K562 (cell line): Measurements from ENCODE around the gene SLC34A1. TPM values are rescaled to one million over a fixed set of nuclear protein-coding genes. Genes with fewer than 3 reads are reported as not detected.

ENCODE experiments used
- CCNT2 ChIP-seq: IDR thresholded peaks from 2 replicates; pipeline ENCODE4 v1.6.1; 2011; ENCODE audit warnings: borderline replicate concordance, low read depth, mild to moderate bottlenecking, moderate library complexity, mixed read lengths, low read length; ENCODE audit not compliant: insufficient read length; ENCODE audit errors: extremely low read depth
- DNMT1 ChIP-seq: fragments of 450-650 bp; IDR thresholded peaks from 2 replicates; pipeline ENCODE4 v1.6.1; 2016; ENCODE audit warnings: antibody characterized with exemption, mild to moderate bottlenecking
- HLTF ChIP-seq: fragments of 450-650 bp; IDR thresholded peaks from 2 replicates; pipeline ENCODE4 v1.6.1; 2016
- KLF1 ChIP-seq: fragments of 450-650 bp; IDR thresholded peaks from 2 replicates; pipeline ENCODE4 v1.6.1; 2016; ENCODE audit warnings: missing genetic modification characterization, missing compliant biosample characterization
- MBD2 ChIP-seq: sonication (generic); IDR thresholded peaks from 2 replicates; pipeline ENCODE4 v1.6.1; 2016; ENCODE audit warnings: low read depth, borderline replicate concordance
- NR4A1 ChIP-seq, 2 experiments: fragments of 250-450 bp in 1 of 2; fragments of 450-650 bp in 1 of 2; sonication (Bioruptor Pico) in 1 of 2; IDR thresholded peaks; 2 replicates each; pipeline versions ENCODE4 v1.4.0 to v1.6.1; 2016 to 2020; ENCODE audit warnings: mild to moderate bottlenecking in 2 of 2, missing compliant biosample characterization in 1 of 2, missing genetic modification characterization in 1 of 2, moderate library complexity in 1 of 2
- PHF20 ChIP-seq: fragments of 450-650 bp; IDR thresholded peaks from 2 replicates; pipeline ENCODE4 v1.6.1; 2018; ENCODE audit not compliant: partially characterized antibody
- TARDBP ChIP-seq: fragments of 450-650 bp; IDR thresholded peaks from 2 replicates; pipeline ENCODE4 v1.6.1; 2016
- TCF7 ChIP-seq: sonication (generic); IDR thresholded peaks from 2 replicates; pipeline ENCODE4 v1.6.1; 2016; ENCODE audit warnings: antibody characterized with exemption, borderline replicate concordance
- THRAP3 ChIP-seq: fragments of 450-650 bp; IDR thresholded peaks from 2 replicates; pipeline ENCODE4 v1.6.1; 2016; ENCODE audit warnings: mild to moderate bottlenecking, inconsistent platforms, borderline replicate concordance
- ZFX ChIP-seq: sonication (generic); formaldehyde crosslinking; IDR thresholded peaks from 2 replicates; pipeline ENCODE4 v1.8.0; 2022; ENCODE audit warnings: mild to moderate bottlenecking, missing genetic modification reagents, moderate library complexity
- ZNF445 ChIP-seq: fragments of 250-450 bp; sonication (Bioruptor Pico); IDR thresholded peaks from 2 replicates; pipeline ENCODE4 v1.4.0; 2020; ENCODE audit warnings: low read depth, mild to moderate bottlenecking, moderate library complexity
- ZNF75A ChIP-seq: fragments of 450-650 bp; formaldehyde crosslinking; IDR thresholded peaks from 2 replicates; pipeline ENCODE4 v1.4.0; 2020; ENCODE audit warnings: mild to moderate bottlenecking
- ZNF76 ChIP-seq: fragments of 250-450 bp; sonication (Bioruptor Pico); IDR thresholded peaks from 2 replicates; pipeline ENCODE4 v1.4.0; 2020; ENCODE audit warnings: mild to moderate bottlenecking, moderate library complexity, borderline replicate concordance
- polyA plus RNA-seq, 8 experiments: library from polyadenylated mRNA; depleted of rRNA in 4 of 8; stranded (reverse) in 5 of 8; unstranded in 3 of 8; fragments of >200 nt; fragmentation: Nextera tagmentation in 2 of 8; fragmentation: Illumina TruSeq in 1 of 8; extraction: Ambion mirVana in 2 of 8; extraction: Trizol in 1 of 8; gene quantifications; 2 replicates each; pipeline versions ENCODE4 v1.2.1 to v1.2.3, GENCODE V29; 2011 to 2014; ENCODE audit warnings: inconsistent platforms in 1 of 8, missing spikeins in 1 of 8
- total RNA-seq, 7 experiments: library from RNA; depleted of rRNA in 6 of 7; stranded (reverse); fragments of >200 nt in 6 of 7; fragmentation: Illumina TruSeq in 2 of 7; extraction: Trizol in 2 of 7; gene quantifications; 2 replicates each; pipeline versions ENCODE4 v1.2.1 to v1.2.3, GENCODE V29; 2011 to 2021; ENCODE audit warnings: low replicate concordance in 1 of 7
- TF ChIP-seq, protein P1 (sequence below): fragments of 200-600 bp; sonication (generic); IDR thresholded peaks from one replicate; pipeline ENCODE4 v1.6.1; 2012; ENCODE audit warnings: mild to moderate bottlenecking, low read depth, low read length, inconsistent platforms
- TF ChIP-seq, protein P2 (sequence below): fragments of 200-800 bp; sonication (Bioruptor generic); IDR thresholded peaks from 2 replicates; pipeline ENCODE4 v1.6.1; 2017; ENCODE audit warnings: missing genetic modification characterization, missing compliant biosample characterization

SLC34A1 gene
- total and polyA plus RNA-seq, 9 of the 15 experiments (the other 6 are each of a cell fraction or from before 2014, with no cell fraction given), result not detected

DNA sequence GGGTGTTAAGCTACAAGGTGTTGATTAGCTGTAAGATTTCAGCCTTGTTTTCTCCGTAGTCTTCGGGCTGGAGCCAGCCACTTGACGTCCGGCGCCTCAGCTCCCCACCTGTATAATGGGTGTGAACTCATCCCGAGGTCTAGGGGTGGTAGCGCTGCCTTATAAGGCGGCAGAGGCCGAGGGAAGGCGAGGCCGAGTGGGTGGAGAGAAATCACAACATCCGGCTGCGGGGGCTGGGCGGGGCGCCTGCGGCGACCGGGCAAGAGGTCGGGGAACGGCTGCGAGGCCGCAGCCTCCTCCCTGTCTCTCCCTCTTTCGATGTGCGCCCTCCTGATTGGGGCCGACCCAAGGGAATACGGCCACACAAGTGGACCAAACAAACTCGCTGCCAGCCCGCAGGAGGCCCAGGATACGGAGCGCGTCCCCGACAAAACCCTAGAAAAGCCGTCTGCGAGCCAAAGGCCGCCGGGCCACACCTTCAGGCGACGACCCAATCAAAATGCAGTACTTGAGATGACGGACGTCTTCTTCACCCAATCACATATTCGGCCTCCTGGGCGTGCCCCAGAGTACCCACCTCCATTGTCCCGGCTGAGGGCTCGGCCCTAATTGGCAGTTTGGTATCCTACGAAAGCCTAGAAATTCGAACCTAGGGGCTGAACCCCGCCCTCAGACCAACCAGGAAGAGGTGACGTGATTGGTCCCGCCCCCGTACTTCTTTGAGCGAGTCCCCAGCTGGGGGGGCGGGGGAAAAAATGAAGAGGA lies 41.7 kb downstream of the SLC34A1 start (continued):
- TF ChIP-seq, protein P1, sequence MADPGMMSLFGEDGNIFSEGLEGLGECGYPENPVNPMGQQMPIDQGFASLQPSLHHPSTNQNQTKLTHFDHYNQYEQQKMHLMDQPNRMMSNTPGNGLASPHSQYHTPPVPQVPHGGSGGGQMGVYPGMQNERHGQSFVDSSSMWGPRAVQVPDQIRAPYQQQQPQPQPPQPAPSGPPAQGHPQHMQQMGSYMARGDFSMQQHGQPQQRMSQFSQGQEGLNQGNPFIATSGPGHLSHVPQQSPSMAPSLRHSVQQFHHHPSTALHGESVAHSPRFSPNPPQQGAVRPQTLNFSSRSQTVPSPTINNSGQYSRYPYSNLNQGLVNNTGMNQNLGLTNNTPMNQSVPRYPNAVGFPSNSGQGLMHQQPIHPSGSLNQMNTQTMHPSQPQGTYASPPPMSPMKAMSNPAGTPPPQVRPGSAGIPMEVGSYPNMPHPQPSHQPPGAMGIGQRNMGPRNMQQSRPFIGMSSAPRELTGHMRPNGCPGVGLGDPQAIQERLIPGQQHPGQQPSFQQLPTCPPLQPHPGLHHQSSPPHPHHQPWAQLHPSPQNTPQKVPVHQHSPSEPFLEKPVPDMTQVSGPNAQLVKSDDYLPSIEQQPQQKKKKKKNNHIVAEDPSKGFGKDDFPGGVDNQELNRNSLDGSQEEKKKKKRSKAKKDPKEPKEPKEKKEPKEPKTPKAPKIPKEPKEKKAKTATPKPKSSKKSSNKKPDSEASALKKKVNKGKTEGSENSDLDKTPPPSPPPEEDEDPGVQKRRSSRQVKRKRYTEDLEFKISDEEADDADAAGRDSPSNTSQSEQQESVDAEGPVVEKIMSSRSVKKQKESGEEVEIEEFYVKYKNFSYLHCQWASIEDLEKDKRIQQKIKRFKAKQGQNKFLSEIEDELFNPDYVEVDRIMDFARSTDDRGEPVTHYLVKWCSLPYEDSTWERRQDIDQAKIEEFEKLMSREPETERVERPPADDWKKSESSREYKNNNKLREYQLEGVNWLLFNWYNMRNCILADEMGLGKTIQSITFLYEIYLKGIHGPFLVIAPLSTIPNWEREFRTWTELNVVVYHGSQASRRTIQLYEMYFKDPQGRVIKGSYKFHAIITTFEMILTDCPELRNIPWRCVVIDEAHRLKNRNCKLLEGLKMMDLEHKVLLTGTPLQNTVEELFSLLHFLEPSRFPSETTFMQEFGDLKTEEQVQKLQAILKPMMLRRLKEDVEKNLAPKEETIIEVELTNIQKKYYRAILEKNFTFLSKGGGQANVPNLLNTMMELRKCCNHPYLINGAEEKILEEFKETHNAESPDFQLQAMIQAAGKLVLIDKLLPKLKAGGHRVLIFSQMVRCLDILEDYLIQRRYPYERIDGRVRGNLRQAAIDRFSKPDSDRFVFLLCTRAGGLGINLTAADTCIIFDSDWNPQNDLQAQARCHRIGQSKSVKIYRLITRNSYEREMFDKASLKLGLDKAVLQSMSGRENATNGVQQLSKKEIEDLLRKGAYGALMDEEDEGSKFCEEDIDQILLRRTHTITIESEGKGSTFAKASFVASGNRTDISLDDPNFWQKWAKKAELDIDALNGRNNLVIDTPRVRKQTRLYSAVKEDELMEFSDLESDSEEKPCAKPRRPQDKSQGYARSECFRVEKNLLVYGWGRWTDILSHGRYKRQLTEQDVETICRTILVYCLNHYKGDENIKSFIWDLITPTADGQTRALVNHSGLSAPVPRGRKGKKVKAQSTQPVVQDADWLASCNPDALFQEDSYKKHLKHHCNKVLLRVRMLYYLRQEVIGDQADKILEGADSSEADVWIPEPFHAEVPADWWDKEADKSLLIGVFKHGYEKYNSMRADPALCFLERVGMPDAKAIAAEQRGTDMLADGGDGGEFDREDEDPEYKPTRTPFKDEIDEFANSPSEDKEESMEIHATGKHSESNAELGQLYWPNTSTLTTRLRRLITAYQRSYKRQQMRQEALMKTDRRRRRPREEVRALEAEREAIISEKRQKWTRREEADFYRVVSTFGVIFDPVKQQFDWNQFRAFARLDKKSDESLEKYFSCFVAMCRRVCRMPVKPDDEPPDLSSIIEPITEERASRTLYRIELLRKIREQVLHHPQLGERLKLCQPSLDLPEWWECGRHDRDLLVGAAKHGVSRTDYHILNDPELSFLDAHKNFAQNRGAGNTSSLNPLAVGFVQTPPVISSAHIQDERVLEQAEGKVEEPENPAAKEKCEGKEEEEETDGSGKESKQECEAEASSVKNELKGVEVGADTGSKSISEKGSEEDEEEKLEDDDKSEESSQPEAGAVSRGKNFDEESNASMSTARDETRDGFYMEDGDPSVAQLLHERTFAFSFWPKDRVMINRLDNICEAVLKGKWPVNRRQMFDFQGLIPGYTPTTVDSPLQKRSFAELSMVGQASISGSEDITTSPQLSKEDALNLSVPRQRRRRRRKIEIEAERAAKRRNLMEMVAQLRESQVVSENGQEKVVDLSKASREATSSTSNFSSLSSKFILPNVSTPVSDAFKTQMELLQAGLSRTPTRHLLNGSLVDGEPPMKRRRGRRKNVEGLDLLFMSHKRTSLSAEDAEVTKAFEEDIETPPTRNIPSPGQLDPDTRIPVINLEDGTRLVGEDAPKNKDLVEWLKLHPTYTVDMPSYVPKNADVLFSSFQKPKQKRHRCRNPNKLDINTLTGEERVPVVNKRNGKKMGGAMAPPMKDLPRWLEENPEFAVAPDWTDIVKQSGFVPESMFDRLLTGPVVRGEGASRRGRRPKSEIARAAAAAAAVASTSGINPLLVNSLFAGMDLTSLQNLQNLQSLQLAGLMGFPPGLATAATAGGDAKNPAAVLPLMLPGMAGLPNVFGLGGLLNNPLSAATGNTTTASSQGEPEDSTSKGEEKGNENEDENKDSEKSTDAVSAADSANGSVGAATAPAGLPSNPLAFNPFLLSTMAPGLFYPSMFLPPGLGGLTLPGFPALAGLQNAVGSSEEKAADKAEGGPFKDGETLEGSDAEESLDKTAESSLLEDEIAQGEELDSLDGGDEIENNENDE, result no peak
- TF ChIP-seq ZNF76 (CRISPR knock-in tag) (no peak), TCF7 (no peak), NR4A1 (CRISPR knock-in tag; IDR thresholded peaks at IDR 0.05) (no peak), NR4A1 (tag; IDR thresholded peaks at IDR 0.05) (0 out of 2 replicates have a peak, but pooled peaks have one; percentile 64), KLF1 (tag) (peak; percentile 97), ZFX (CRISPR knock-in tag) (peak; percentile 94), PHF20 (peak; percentile 62), ZNF445 (CRISPR knock-in tag) (no peak), DNMT1 (no peak), CCNT2 (peak; percentile 86), MBD2 (peak; percentile 86), TARDBP (peak; percentile 56; the same call in 1 of the 2 replicates), HLTF (no peak), THRAP3 (no peak), ZNF75A (no peak)
- TF ChIP-seq, protein P2, sequence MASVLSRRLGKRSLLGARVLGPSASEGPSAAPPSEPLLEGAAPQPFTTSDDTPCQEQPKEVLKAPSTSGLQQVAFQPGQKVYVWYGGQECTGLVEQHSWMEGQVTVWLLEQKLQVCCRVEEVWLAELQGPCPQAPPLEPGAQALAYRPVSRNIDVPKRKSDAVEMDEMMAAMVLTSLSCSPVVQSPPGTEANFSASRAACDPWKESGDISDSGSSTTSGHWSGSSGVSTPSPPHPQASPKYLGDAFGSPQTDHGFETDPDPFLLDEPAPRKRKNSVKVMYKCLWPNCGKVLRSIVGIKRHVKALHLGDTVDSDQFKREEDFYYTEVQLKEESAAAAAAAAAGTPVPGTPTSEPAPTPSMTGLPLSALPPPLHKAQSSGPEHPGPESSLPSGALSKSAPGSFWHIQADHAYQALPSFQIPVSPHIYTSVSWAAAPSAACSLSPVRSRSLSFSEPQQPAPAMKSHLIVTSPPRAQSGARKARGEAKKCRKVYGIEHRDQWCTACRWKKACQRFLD (CRISPR knock-in tag), result peak; percentile 85; the same call in 1 of the 2 replicates
